ENCODE measurements around the gene GRAMD2A. TPM values are rescaled to one million over a fixed set of nuclear protein-coding genes. Genes with fewer than 3 reads are reported as not detected.

The GRAMD2A gene
- total and polyA plus RNA-seq, 2 experiments from 2014 or later: 0.70 to 2.8 TPM

GRCh38 chr15:72206677-72207000 is 9.1 kb upstream of the GRAMD2A start:
- Histone ChIP-seq H3K27me3 (ENCODE audit: insufficient read depth) (no peaks in the 10 kb centered on the region), H4K20me1 (replicated peaks; ENCODE audit: insufficient read depth) (peaks cover 51% of the 10 kb centered on the region), H3K4me3 (no peak overlapping the region), H3K4me2 (no peak overlapping the region), H3K79me2 (replicated peaks; ENCODE audit: insufficient read depth) (peaks cover 8% of the 10 kb centered on the region), H3F3A (replicated peaks; ENCODE audit: low read depth) (peaks cover 65% of the 10 kb centered on the region), H3K4me1 (ENCODE audit: insufficient read depth) (no peaks in the 10 kb centered on the region), H2AFZ (no peak overlapping the region), H3K27ac (ENCODE audit: low read depth) (no peak overlapping the region), H3K9me2 (ENCODE audit: insufficient read depth) (no peaks in the 10 kb centered on the region), H3K36me3 (ENCODE audit: insufficient read depth) (peaks cover 95% of the 10 kb centered on the region)
- Mint-ChIP-seq H3K27me3 (ENCODE audit: insufficient read depth, low read depth, poor library complexity) (peaks cover 12% of the 10 kb centered on the region), H3K4me1 (no peaks in the 10 kb centered on the region), H3K36me3 (ENCODE audit: low read depth) (peaks cover 98% of the 10 kb centered on the region), H3K4me3 (no peak overlapping the region), H3K9me3 (no peaks in the 10 kb centered on the region), H3K27ac (no peak overlapping the region)
- ATAC-seq (no peak), DNase-seq (ENCODE audit: low spot score) (no peak)
- TF ChIP-seq ZNF114 (CRISPR knock-in tag; IDR thresholded peaks at IDR 0.05): no peak
- no peak for TF ChIP-seq REST (IDR thresholded peaks at IDR 0.05; ENCODE audit: unreplicated experiment)
- TF ChIP-seq ZNF331 (CRISPR knock-in tag; IDR thresholded peaks at IDR 0.05; ENCODE audit: low read depth): no peak
- TF ChIP-seq STAT1 (IDR thresholded peaks at IDR 0.05; ENCODE audit: unreplicated experiment): no peak

GRCh38 chr15:72205896-72206676 is 8.5 kb upstream of the GRAMD2A start:
- Mint-ChIP-seq H3K9me3 (no peaks in the 10 kb centered on the region), H3K36me3 (ENCODE audit: low read depth) (peaks cover 97% of the 10 kb centered on the region), H3K4me1 (no peaks in the 10 kb centered on the region), H3K4me3 (no peak overlapping the region), H3K27me3 (ENCODE audit: insufficient read depth, low read depth, poor library complexity) (peaks cover 12% of the 10 kb centered on the region), H3K27ac (no peak overlapping the region)
- peaks cover 51% of the 10 kb centered on the region for H4K20me1 ChIP-seq (replicated peaks; ENCODE audit: insufficient read depth)
- no peak overlapping the region for H3K4me2 ChIP-seq
- peaks cover 2% of the 10 kb centered on the region; the same call in 1 of the 2 replicates for H3K79me2 ChIP-seq (replicated peaks; ENCODE audit: insufficient read depth)
- H3F3A ChIP-seq (replicated peaks; ENCODE audit: low read depth): peaks cover 67% of the 10 kb centered on the region
- H3K4me1 ChIP-seq (ENCODE audit: insufficient read depth): no peaks in the 10 kb centered on the region
- no peaks in the 10 kb centered on the region for H3K27me3 ChIP-seq (ENCODE audit: insufficient read depth)
- ATAC-seq (no peak), DNase-seq (ENCODE audit: low spot score) (no peak)
- no peak overlapping the region for H2AFZ ChIP-seq
- no peak overlapping the region for H3K4me3 ChIP-seq
- peaks cover 92% of the 10 kb centered on the region for H3K36me3 ChIP-seq (ENCODE audit: insufficient read depth)
- no peak overlapping the region for H3K27ac ChIP-seq (ENCODE audit: low read depth)
- no peak for TF ChIP-seq STAT1 (IDR thresholded peaks at IDR 0.05; ENCODE audit: unreplicated experiment)
- TF ChIP-seq POLR2AphosphoS5 (IDR thresholded peaks at IDR 0.05; ENCODE audit: low read depth): no peak
- H3K9me2 ChIP-seq (ENCODE audit: insufficient read depth): no peaks in the 10 kb centered on the region

- Histone ChIP-seq H3K27ac (ENCODE audit: low read depth) (no peak overlapping the region), H3K9me2 (ENCODE audit: insufficient read depth) (no peaks in the 10 kb centered on the region), H3K4me3 (no peak overlapping the region), H3K4me2 (no peak overlapping the region), H3K4me1 (ENCODE audit: insufficient read depth) (no peaks in the 10 kb centered on the region), H4K20me1 (replicated peaks; ENCODE audit: insufficient read depth) (peaks cover 53% of the 10 kb centered on the region), H3K79me2 (replicated peaks; ENCODE audit: insufficient read depth) (peaks cover 2% of the 10 kb centered on the region; the same call in 1 of the 2 replicates), H2AFZ (no peak overlapping the region), H3F3A (replicated peaks; ENCODE audit: low read depth) (peaks cover 73% of the 10 kb centered on the region), H3K36me3 (ENCODE audit: insufficient read depth) (peaks cover 85% of the 10 kb centered on the region), H3K27me3 (ENCODE audit: insufficient read depth) (no peaks in the 10 kb centered on the region)
- no peak overlapping the region for H3K27ac Mint-ChIP-seq
- peaks cover 97% of the 10 kb centered on the region for H3K36me3 Mint-ChIP-seq (ENCODE audit: low read depth)
- ATAC-seq: no peak
- H3K9me3 Mint-ChIP-seq: no peaks in the 10 kb centered on the region
- no peak overlapping the region for H3K4me3 Mint-ChIP-seq
- no peaks in the 10 kb centered on the region for H3K4me1 Mint-ChIP-seq
- peaks cover 12% of the 10 kb centered on the region for H3K27me3 Mint-ChIP-seq (ENCODE audit: insufficient read depth, low read depth, poor library complexity)
- DNase-seq (ENCODE audit: low spot score): no peak
- TF ChIP-seq STAT1 (IDR thresholded peaks at IDR 0.05; ENCODE audit: unreplicated experiment) (no peak), EZH2 (IDR thresholded peaks at IDR 0.05; ENCODE audit: low read depth, unreplicated experiment) (no peak), ZNF331 (CRISPR knock-in tag; IDR thresholded peaks at IDR 0.05; ENCODE audit: low read depth) (no peak), ETS1 (IDR thresholded peaks at IDR 0.05) (no peak), EZH2phosphoT487 (IDR thresholded peaks at IDR 0.05; ENCODE audit: unreplicated experiment) (no peak), JUNB (IDR thresholded peaks at IDR 0.05; ENCODE audit: unreplicated experiment) (no peak), CTCF (conservative IDR thresholded peaks at IDR 0.05; ENCODE audit: low read depth in 2 of 2) (no peak), POLR2AphosphoS5 (IDR thresholded peaks at IDR 0.05; ENCODE audit: low read depth) (no peak)
Observed at GRCh38 chr15:72205273-72205672, 7.7 kb upstream of the GRAMD2A start.

Measured in GM23338 (cell line).